H9 (cell line): ENCODE measurements around the gene ITGAE. TPM values are rescaled to one million over a fixed set of nuclear protein-coding genes. Genes with fewer than 3 reads are reported as not detected.

Experiments
- DNase-seq: peaks from one replicate; pipeline ENCODE4 v3.0.0-alpha.2; 2017
- H2AFZ ChIP-seq: one replicate; pipeline ENCODE4 v1.6.1; 2013; ENCODE audit warnings: mild to moderate bottlenecking, low read length, control low read depth, moderate library complexity
- H2AK5ac ChIP-seq: 2 replicates; pipeline ENCODE4 v1.6.1; 2013; ENCODE audit warnings: low read length, control low read depth, mixed read lengths; ENCODE audit not compliant: insufficient read length
- H2BK120ac ChIP-seq: one replicate; pipeline ENCODE4 v1.6.1; 2013; ENCODE audit warnings: low read depth, mild to moderate bottlenecking, low read length, control low read depth, inconsistent platforms; ENCODE audit not compliant: poor library complexity, severe bottlenecking
- H2BK12ac ChIP-seq: 2 replicates; pipeline ENCODE4 v1.6.1; 2013; ENCODE audit warnings: low read length, control low read depth, mixed read lengths, low read depth; ENCODE audit not compliant: insufficient read length
- H2BK15ac ChIP-seq: 2 replicates; pipeline ENCODE4 v1.6.1; 2013; ENCODE audit warnings: low read depth, low read length, control low read depth
- H2BK20ac ChIP-seq: one replicate; pipeline ENCODE4 v1.6.1; 2013; ENCODE audit warnings: low read depth, mild to moderate bottlenecking, low read length, control low read depth, inconsistent platforms; ENCODE audit not compliant: poor library complexity, severe bottlenecking
- H2BK5ac ChIP-seq: 2 replicates; pipeline ENCODE4 v1.6.1; 2013; ENCODE audit warnings: low read length, control low read depth, mixed read lengths; ENCODE audit not compliant: insufficient read length
- H3K14ac ChIP-seq: 2 replicates; pipeline ENCODE4 v1.6.1; 2013; ENCODE audit warnings: low read length, control low read depth; ENCODE audit not compliant: insufficient read depth
- H3K18ac ChIP-seq: 2 replicates; pipeline ENCODE4 v1.6.1; 2013; ENCODE audit warnings: low read depth, mild to moderate bottlenecking, mixed read lengths, low read length, control low read depth; ENCODE audit not compliant: insufficient read length
- H3K23ac ChIP-seq: 2 replicates; pipeline ENCODE4 v1.6.1; 2013; ENCODE audit warnings: low read length, control low read depth, mixed read lengths, low read depth; ENCODE audit not compliant: insufficient read length
- H3K23me2 ChIP-seq: 2 replicates; pipeline ENCODE4 v1.6.1; 2013; ENCODE audit warnings: low read depth, mild to moderate bottlenecking, mixed read lengths, low read length, control low read depth; ENCODE audit not compliant: insufficient read length, poor library complexity, severe bottlenecking
- H3K27ac ChIP-seq: 2 replicates; pipeline ENCODE4 v1.5.1; 2013; ENCODE audit warnings: low read length, control low read depth, mixed read lengths, low read depth; ENCODE audit not compliant: insufficient read length
- H3K27me3 ChIP-seq: 2 replicates; pipeline ENCODE4 v1.6.1; 2013; ENCODE audit warnings: low read length, control low read depth, inconsistent platforms; ENCODE audit not compliant: insufficient read depth
- H3K4ac ChIP-seq: 2 replicates; pipeline ENCODE4 v1.6.1; 2013; ENCODE audit warnings: low read depth, mild to moderate bottlenecking, control low read depth, inconsistent platforms, low read length, moderate library complexity
- H3K4me1 ChIP-seq: 2 replicates; pipeline ENCODE4 v1.6.1; 2013; ENCODE audit warnings: low read length, control low read depth, inconsistent platforms; ENCODE audit not compliant: insufficient read depth
- H3K4me2 ChIP-seq: 2 replicates; pipeline ENCODE4 v1.6.1; 2013; ENCODE audit warnings: low read length, control low read depth, mixed read lengths; ENCODE audit not compliant: insufficient read length, insufficient read depth
- H3K56ac ChIP-seq: 2 replicates; pipeline ENCODE4 v1.6.1; 2013; ENCODE audit warnings: low read depth, mild to moderate bottlenecking, mixed read lengths, low read length, control low read depth; ENCODE audit not compliant: insufficient read length
- H3K79me1 ChIP-seq: 2 replicates; pipeline ENCODE4 v1.6.1; 2013; ENCODE audit warnings: low read depth, mild to moderate bottlenecking, moderate library complexity, low read length, control low read depth, inconsistent platforms; ENCODE audit not compliant: insufficient read depth, poor library complexity, severe bottlenecking
- H3K79me2 ChIP-seq: 2 replicates; pipeline ENCODE4 v1.6.1; 2013; ENCODE audit warnings: low read length, control low read depth, inconsistent platforms; ENCODE audit not compliant: insufficient read depth
- H3K9ac ChIP-seq: 2 replicates; pipeline ENCODE4 v1.6.1; 2013; ENCODE audit warnings: low read length, control low read depth, mixed read lengths; ENCODE audit not compliant: insufficient read length; ENCODE audit errors: extremely low read depth
- H3K9me3 ChIP-seq: one replicate; pipeline ENCODE4 v1.6.1; 2013; ENCODE audit warnings: low read depth, low read length, inconsistent platforms; ENCODE audit not compliant: control insufficient read depth
- H3T11ph ChIP-seq: one replicate; pipeline ENCODE4 v1.6.1; 2013; ENCODE audit warnings: mild to moderate bottlenecking, low read length, control low read depth, inconsistent platforms
- H4K20me1 ChIP-seq: one replicate; pipeline ENCODE4 v1.6.1; 2013; ENCODE audit not compliant: control insufficient read depth, insufficient read length, insufficient read depth
- H4K5ac ChIP-seq: 2 replicates; pipeline ENCODE4 v1.6.1; 2013; ENCODE audit warnings: low read depth, mild to moderate bottlenecking, mixed read lengths, low read length, control low read depth; ENCODE audit not compliant: insufficient read length
- H4K8ac ChIP-seq: replicated peaks from 2 replicates; pipeline ENCODE4 v1.6.1; 2013; ENCODE audit warnings: low read length, control low read depth, mixed read lengths, low read depth; ENCODE audit not compliant: insufficient read length
- H4K91ac ChIP-seq: 2 replicates; pipeline ENCODE4 v1.6.1; 2013; ENCODE audit warnings: low read depth, mild to moderate bottlenecking, moderate library complexity, mixed read lengths, low read length, control low read depth; ENCODE audit not compliant: insufficient read length
- H3K27ac Mint-ChIP-seq, 3 experiments: 2 replicates in 2 of 3; 3 replicates in 1 of 3; pipeline ENCODE4 v1.8.0; 2020 to 2021; ENCODE audit warnings: mixed read lengths in 3 of 3, mild to moderate bottlenecking in 1 of 3, moderate library complexity in 1 of 3
- H3K27me3 Mint-ChIP-seq: 2 replicates; pipeline ENCODE4 v1.8.0; 2021; ENCODE audit warnings: low read depth, mild to moderate bottlenecking, moderate library complexity, mixed read lengths
- H3K36me3 Mint-ChIP-seq, 3 experiments: 2 replicates in 2 of 3; 3 replicates in 1 of 3; pipeline ENCODE4 v1.8.0; 2020 to 2021; ENCODE audit warnings: low read depth in 3 of 3, mixed read lengths in 3 of 3; ENCODE audit not compliant: insufficient read depth in 1 of 3
- H3K4me1 Mint-ChIP-seq, 2 experiments: 2 replicates each; pipeline ENCODE4 v1.8.0; 2020; ENCODE audit warnings: mixed read lengths in 2 of 2
- H3K4me3 Mint-ChIP-seq, 2 experiments: 2 replicates in 1 of 2; 3 replicates in 1 of 2; pipeline ENCODE4 v1.8.0; 2020 to 2021; ENCODE audit warnings: mild to moderate bottlenecking in 2 of 2, mixed read lengths in 2 of 2, moderate library complexity in 1 of 2
- H3K9me3 Mint-ChIP-seq, 2 experiments: 2 replicates in 1 of 2; 3 replicates in 1 of 2; pipeline ENCODE4 v1.8.0; 2020; ENCODE audit warnings: mild to moderate bottlenecking in 2 of 2, mixed read lengths in 2 of 2, moderate library complexity in 1 of 2
- CTCF ChIP-seq: fragments of 200-600 bp; sonication (generic); conservative IDR thresholded peaks from 3 replicates; pipeline ENCODE4 v1.8.0; 2021; ENCODE audit warnings: antibody characterized with exemption, mild to moderate bottlenecking
- WGBS: extraction: QIAGEN DNeasy Blood & Tissue Kit; methylation state at CpG from one replicate; pipeline ENCODE4 v1.1.7; 2013; ENCODE audit warnings: missing lambda C conversion rate, low lambda C conversion rate, mixed read lengths; ENCODE audit not compliant: insufficient read length; ENCODE audit errors: extremely low coverage; 5-methylcytosine and 5-hydroxymethylcytosine counted together
- total RNA-seq: library from RNA; stranded (reverse); gene quantifications from 2 replicates; pipeline ENCODE4 v1.2.1, GENCODE V29; 2021

The ITGAE gene
- total RNA-seq, 1 experiment from 2014 or later: 23.5 TPM

- Histone ChIP-seq H3K56ac (no peak overlapping the region), H3K9me3 (no peaks in the 10 kb centered on the region), H3K4ac (no peak overlapping the region), H3T11ph (no peak overlapping the region), H2AK5ac (no peak overlapping the region), H4K20me1 (no peaks in the 10 kb centered on the region), H3K4me2 (no peak overlapping the region), H3K79me2 (peaks cover 7% of the 10 kb centered on the region; the same call in 1 of the 2 replicates), H2BK12ac (no peak overlapping the region), H3K9ac (no peak overlapping the region), H2BK120ac (no peak overlapping the region), H4K5ac (no peak overlapping the region), H3K23me2 (no peaks in the 10 kb centered on the region), H2AFZ (no peak overlapping the region), H3K14ac (no peak overlapping the region), H3K23ac (no peak overlapping the region), H3K4me1 (no peaks in the 10 kb centered on the region), H3K79me1 (peaks cover 4% of the 10 kb centered on the region), H2BK20ac (no peak overlapping the region), H3K18ac (no peak overlapping the region), H3K27ac (no peak overlapping the region), H3K27me3 (no peaks in the 10 kb centered on the region), H2BK5ac (no peak overlapping the region), H4K91ac (no peak overlapping the region), H4K8ac (no peak overlapping the region), H2BK15ac (no peak overlapping the region)
- no CpG with 5 or more reads among the region's 9 CpGs for WGBS
- Mint-ChIP-seq H3K36me3 (peaks cover 7 to 11% (median 8%) of the 10 kb centered on the region in 3 experiments; a peak in 6 of 7 replicates), H3K27me3 (peaks cover 25% of the 10 kb centered on the region), H3K4me1 (peaks cover 12 to 18% of the 10 kb centered on the region in 2 experiments), H3K4me3 (no peak overlapping the region), H3K9me3 (peaks cover 3 to 4% of the 10 kb centered on the region in 2 experiments; a peak in 3 of 5 replicates), H3K27ac (no peak overlapping the region)
- no peak for TF ChIP-seq CTCF
- DNase-seq: no peak
These were observed 47.3 kb upstream of the ITGAE start for GRCh38 chr17:3848229-3848835.
